ENCODE data around the gene UTP4. TPM values are rescaled to one million over a fixed set of nuclear protein-coding genes. Genes with fewer than 3 reads are reported as not detected.
"Not testable (repeated sequence)": the region's sequence is repeated elsewhere in the genome, so short reads cannot be mapped to it uniquely, and the experiment has no call there.

Gene UTP4
- total RNA-seq, 1 donor from 2014 or later, result 57.2 TPM

- intact Hi-C loops (cut with micrococcal nuclease), result no loop called here
Measured at GRCh38 chr16:69127966-69128510, 4.4 kb upstream of the UTP4 start.

GRCh38 chr16:69130461-69130860 lies 2.0 kb upstream of the UTP4 start:
- intact Hi-C loops (cut with micrococcal nuclease), result no loop called here

- intact Hi-C loops (cut with micrococcal nuclease), result loop anchor here (1.0 kb wide), 1 partner anchor 288 kb away; the partner anchor contains the start of gene TANGO6
Measured at GRCh38 chr16:69131167-69131838, 1.1 kb upstream of the UTP4 start.

- intact Hi-C loops (cut with micrococcal nuclease), result loop anchor here (1.0 to 2.0 kb wide), 7 partner anchors 18 to 631 kb away; partner anchors contain the start of genes CYB5B, TANGO6, TERF2 and WWP2
Measured at GRCh38 chr16:69131839-69132423, 518 bp upstream of the UTP4 start.

- intact Hi-C loops (cut with micrococcal nuclease), result loop anchor here (1.0 to 2.0 kb wide), 7 partner anchors 9 to 629 kb away; partner anchors contain the start of genes CYB5B, PDF, TERF2 and VPS4A
Measured at GRCh38 chr16:69133373-69133954, 1.0 kb downstream of the UTP4 start.

GRCh38 chr16:69138608-69139007 lies 6.2 kb downstream of the UTP4 start:
- intact Hi-C loops (cut with micrococcal nuclease), result no loop called here

GRCh38 chr16:69139464-69139863 lies 7.0 kb downstream of the UTP4 start:
- intact Hi-C loops (cut with micrococcal nuclease), result not testable (repeated sequence)

- intact Hi-C loops (cut with micrococcal nuclease), result no loop called here
Measured at GRCh38 chr16:69141014-69141413, 8.6 kb downstream of the UTP4 start.

- intact Hi-C loops (cut with micrococcal nuclease), result no loop called here
Measured at GRCh38 chr16:69141936-69142335, 9.5 kb downstream of the UTP4 start.

- intact Hi-C loops (cut with micrococcal nuclease), result no loop called here
Measured at GRCh38 chr16:69143116-69143515, 10.7 kb downstream of the UTP4 start.

- intact Hi-C loops (cut with micrococcal nuclease), result no loop called here
Measured at GRCh38 chr16:69145658-69146057, 13.2 kb downstream of the UTP4 start.

- intact Hi-C loops (cut with micrococcal nuclease), result loop anchor here (1.0 kb wide), 3 partner anchors 17 to 138 kb away; partner anchors contain the start of genes CHTF8 and UTP4
Measured at GRCh38 chr16:69149621-69150020, 17.2 kb downstream of the UTP4 start.

GRCh38 chr16:69150146-69150865 lies 17.9 kb downstream of the UTP4 start:
- intact Hi-C loops (cut with micrococcal nuclease), result loop anchor here (1.0 kb wide), 3 partner anchors 18 to 137 kb away; partner anchors contain the start of genes CHTF8 and UTP4

- intact Hi-C loops (cut with micrococcal nuclease), result no loop called here
Measured at GRCh38 chr16:69157196-69157595, 24.7 kb downstream of the UTP4 start.

GRCh38 chr16:69160192-69160591 lies 27.7 kb downstream of the UTP4 start:
- intact Hi-C loops (cut with micrococcal nuclease), result no loop called here

GRCh38 chr16:69165584-69165983 lies 33.1 kb downstream of the UTP4 start:
- intact Hi-C loops (cut with micrococcal nuclease), result no loop called here

- intact Hi-C loops (cut with micrococcal nuclease), result loop anchor here (1.0 kb wide), 3 partner anchors 20 to 121 kb away; partner anchors contain the start of genes CHTF8 and UTP4
Measured at GRCh38 chr16:69166221-69166833, 33.9 kb downstream of the UTP4 start.

- intact Hi-C loops (cut with micrococcal nuclease), result loop anchor here (1.0 kb wide), 3 partner anchors 19 to 120 kb away; partner anchors contain the start of genes CHTF8 and UTP4
Measured at GRCh38 chr16:69166946-69167930, 34.8 kb downstream of the UTP4 start.

GRCh38 chr16:69169051-69169450 lies 36.6 kb downstream of the UTP4 start:
- intact Hi-C loops (cut with micrococcal nuclease), result no loop called here

Data from T-helper 1 cell treated with Interleukin-12 subunit alpha and Interleukin-12 subunit beta and Interleukin-4 antibody, amounts not matched to agents 30 ng/mL and 1 ng/mL, for 36 hours (primary cell).